ENCODE results near the gene USP11.

The USP11 gene

DNA sequence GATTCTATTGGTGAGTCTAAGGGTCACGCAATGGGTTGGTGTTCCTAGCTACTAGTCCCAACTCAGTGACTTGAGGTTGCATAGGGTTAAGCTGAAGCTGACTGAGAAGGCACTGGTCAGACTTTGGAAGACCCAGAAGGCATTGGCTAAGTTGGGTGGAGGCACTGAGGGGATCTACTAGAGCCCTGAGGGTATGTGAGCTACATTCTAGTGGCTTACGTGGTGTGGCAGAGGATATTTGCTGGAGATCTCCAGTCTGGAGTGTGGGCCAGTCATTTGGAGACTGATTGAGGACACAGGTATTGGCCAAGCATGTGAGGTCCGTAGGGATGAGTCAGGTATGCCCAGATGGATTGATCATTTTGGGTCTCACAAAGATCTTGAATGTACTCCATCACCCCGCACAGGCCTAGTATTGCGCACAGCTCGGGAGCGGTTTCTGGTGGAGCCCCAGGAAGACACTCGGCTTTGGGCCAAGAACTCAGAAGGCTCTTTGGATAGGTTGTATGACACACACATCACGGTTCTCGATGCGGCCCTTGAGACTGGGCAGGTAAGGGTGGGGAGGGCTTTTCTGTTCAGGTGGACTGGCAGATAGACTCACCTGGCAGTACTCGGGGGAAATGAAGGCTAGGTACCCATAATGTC, 7.2 kb downstream of the USP11 start (continued):
- TF ChIP-seq SETDB1 (IDR thresholded peaks at IDR 0.05; ENCODE audit: insufficient read length, low read length) (no peak), GLIS1 (tag by site-specific recombination; IDR thresholded peaks at IDR 0.05) (no peak)

DNA sequence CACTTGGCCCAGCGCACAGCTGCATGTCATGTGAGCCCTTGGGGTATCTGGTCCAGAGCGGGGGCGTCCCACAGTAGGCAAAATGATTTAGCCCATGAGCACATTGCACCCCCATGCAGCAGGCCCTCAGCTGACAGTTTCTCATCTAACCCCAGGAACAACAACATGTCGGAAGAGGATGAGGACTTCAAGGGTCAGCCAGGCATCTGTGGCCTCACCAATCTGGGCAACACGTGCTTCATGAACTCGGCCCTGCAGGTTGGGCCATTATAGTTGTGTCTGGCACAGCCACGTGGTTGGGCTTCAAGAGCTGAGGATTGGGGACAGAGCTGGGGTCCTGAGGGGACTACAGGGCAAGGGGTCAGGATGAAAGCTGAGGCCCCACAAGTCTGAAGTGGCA, 7.8 kb downstream of the USP11 start:
- no peaks in the 10 kb centered on the region for H3K4me1 ChIP-seq (ENCODE audit: control insufficient read depth, insufficient read depth, low read length)
- no peak for TF ChIP-seq REPIN1 (tag by site-specific recombination; IDR thresholded peaks at IDR 0.05; ENCODE audit: low read depth)
- TF ChIP-seq, protein P1, sequence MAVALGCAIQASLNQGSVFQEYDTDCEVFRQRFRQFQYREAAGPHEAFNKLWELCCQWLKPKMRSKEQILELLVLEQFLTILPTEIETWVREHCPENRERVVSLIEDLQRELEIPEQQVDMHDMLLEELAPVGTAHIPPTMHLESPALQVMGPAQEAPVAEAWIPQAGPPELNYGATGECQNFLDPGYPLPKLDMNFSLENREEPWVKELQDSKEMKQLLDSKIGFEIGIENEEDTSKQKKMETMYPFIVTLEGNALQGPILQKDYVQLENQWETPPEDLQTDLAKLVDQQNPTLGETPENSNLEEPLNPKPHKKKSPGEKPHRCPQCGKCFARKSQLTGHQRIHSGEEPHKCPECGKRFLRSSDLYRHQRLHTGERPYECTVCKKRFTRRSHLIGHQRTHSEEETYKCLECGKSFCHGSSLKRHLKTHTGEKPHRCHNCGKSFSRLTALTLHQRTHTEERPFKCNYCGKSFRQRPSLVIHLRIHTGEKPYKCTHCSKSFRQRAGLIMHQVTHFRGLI (tag by site-specific recombination; IDR thresholded peaks at IDR 0.05), result peak; percentile 49; the same call in 1 of the 2 replicates
- TF ChIP-seq ZNF785 (tag by site-specific recombination; IDR thresholded peaks at IDR 0.05), result no peak
- TF ChIP-seq, protein P2, sequence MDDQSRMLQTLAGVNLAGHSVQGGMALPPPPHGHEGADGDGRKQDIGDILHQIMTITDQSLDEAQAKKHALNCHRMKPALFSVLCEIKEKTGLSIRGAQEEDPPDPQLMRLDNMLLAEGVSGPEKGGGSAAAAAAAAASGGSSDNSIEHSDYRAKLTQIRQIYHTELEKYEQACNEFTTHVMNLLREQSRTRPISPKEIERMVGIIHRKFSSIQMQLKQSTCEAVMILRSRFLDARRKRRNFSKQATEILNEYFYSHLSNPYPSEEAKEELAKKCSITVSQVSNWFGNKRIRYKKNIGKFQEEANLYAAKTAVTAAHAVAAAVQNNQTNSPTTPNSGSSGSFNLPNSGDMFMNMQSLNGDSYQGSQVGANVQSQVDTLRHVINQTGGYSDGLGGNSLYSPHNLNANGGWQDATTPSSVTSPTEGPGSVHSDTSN (CRISPR knock-in tag; IDR thresholded peaks at IDR 0.05), result no peak
- TF ChIP-seq, protein P3, sequence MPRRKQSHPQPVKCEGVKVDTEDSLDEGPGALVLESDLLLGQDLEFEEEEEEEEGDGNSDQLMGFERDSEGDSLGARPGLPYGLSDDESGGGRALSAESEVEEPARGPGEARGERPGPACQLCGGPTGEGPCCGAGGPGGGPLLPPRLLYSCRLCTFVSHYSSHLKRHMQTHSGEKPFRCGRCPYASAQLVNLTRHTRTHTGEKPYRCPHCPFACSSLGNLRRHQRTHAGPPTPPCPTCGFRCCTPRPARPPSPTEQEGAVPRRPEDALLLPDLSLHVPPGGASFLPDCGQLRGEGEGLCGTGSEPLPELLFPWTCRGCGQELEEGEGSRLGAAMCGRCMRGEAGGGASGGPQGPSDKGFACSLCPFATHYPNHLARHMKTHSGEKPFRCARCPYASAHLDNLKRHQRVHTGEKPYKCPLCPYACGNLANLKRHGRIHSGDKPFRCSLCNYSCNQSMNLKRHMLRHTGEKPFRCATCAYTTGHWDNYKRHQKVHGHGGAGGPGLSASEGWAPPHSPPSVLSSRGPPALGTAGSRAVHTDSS (tag by site-specific recombination; IDR thresholded peaks at IDR 0.05), result no peak
- no peak for TF ChIP-seq IKZF3 (tag by site-specific recombination; IDR thresholded peaks at IDR 0.05)
- TF ChIP-seq ZNF146 (tag by site-specific recombination; IDR thresholded peaks at IDR 0.05), result no peak
- TF ChIP-seq ZNF571 (tag by site-specific recombination; IDR thresholded peaks at IDR 0.05), result no peak
- TF ChIP-seq ZNF514 (tag by site-specific recombination; IDR thresholded peaks at IDR 0.05), result no peak
- H3K9me3 ChIP-seq (ENCODE audit: control insufficient read depth, insufficient read depth, low read depth, low read length), result no peaks in the 10 kb centered on the region
- POLR2A ChIA-PET, result no interaction called here
- no peak overlapping the region for H3K4me3 ChIP-seq (ENCODE audit: low read depth, low read length)
- CTCF ChIA-PET, result no interaction called here
- peaks cover 23 to 67% of the 10 kb centered on the region in 2 experiments for H3K36me3 ChIP-seq (ENCODE audit: control insufficient read depth in 2 of 2, insufficient read depth in 1 of 2, low read length in 2 of 2)
- no peak overlapping the region for H3K27ac ChIP-seq (ENCODE audit: extremely low read depth, low read depth, low read length)

DNA sequence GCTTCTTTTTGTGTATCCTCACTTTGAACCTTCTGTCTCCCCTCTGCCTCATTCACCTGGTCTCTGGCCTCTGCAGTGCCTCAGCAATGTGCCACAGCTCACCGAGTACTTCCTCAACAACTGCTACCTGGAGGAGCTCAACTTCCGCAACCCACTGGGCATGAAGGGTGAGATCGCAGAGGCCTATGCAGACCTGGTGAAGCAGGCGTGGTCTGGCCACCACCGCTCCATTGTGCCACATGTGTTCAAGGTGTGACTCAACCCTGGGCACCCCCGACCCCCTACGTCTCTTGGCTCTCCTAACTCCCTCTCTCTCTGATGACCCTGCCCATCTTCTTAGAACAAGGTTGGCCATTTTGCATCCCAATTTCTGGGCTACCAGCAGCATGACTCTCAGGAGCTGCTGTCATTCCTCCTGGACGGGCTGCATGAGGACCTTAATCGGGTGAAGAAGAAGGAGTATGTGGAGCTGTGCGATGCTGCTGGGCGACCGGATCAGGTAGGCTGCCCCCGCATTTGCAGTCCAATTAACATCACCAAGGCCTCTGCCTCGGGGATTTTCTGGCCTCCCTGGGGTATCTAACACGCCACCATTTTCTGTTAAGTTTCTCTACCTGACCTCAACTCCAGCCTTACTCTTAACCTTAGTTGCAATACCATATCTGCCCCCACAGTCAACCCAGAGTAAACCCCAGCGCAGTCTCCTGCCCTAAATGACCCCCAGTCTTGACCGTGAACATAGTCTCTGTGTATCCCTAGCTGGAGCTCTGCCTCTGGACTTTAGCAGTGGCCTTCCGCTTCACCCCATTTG, 8.6 kb downstream of the USP11 start:
- no peak overlapping the region for H3K27ac ChIP-seq (ENCODE audit: extremely low read depth, low read depth, low read length)
- no peaks in the 10 kb centered on the region for H3K4me1 ChIP-seq (ENCODE audit: control insufficient read depth, insufficient read depth, low read length)
- POLR2A ChIA-PET, result no interaction called here
- no peak overlapping the region for H3K4me3 ChIP-seq (ENCODE audit: low read depth, low read length)
- H3K36me3 ChIP-seq (ENCODE audit: control insufficient read depth in 2 of 2, insufficient read depth in 1 of 2, low read length in 2 of 2), result peaks cover 30 to 73% of the 10 kb centered on the region in 2 experiments
- no peaks in the 10 kb centered on the region for H3K9me3 ChIP-seq (ENCODE audit: control insufficient read depth, insufficient read depth, low read depth, low read length)
- CTCF ChIA-PET, result no interaction called here
- TF ChIP-seq ZNF585B (tag by site-specific recombination; IDR thresholded peaks at IDR 0.05) (no peak), ZNF211 (tag by site-specific recombination; IDR thresholded peaks at IDR 0.05; ENCODE audit: low read depth) (no peak), RBAK (tag by site-specific recombination; IDR thresholded peaks at IDR 0.05) (no peak), ZNF366 (tag by site-specific recombination; conservative IDR thresholded peaks at IDR 0.05) (no peak), SCRT2 (tag by site-specific recombination; IDR thresholded peaks at IDR 0.05) (no peak), ZNF529 (tag by site-specific recombination; IDR thresholded peaks at IDR 0.05; ENCODE audit: insufficient replicate concordance) (no peak), ZNF623 (tag by site-specific recombination; IDR thresholded peaks at IDR 0.05) (no peak), ZFP3 (tag by site-specific recombination; IDR thresholded peaks at IDR 0.05; ENCODE audit: low read depth) (no peak), ZNF433 (tag by site-specific recombination; IDR thresholded peaks at IDR 0.05; ENCODE audit: low read depth) (no peak), OSR2 (tag by site-specific recombination; IDR thresholded peaks at IDR 0.05) (no peak), ZNF544 (tag by site-specific recombination; IDR thresholded peaks at IDR 0.05) (no peak), ZNF624 (tag by site-specific recombination; IDR thresholded peaks at IDR 0.05) (no peak), ZNF670 (tag by site-specific recombination; IDR thresholded peaks at IDR 0.05; ENCODE audit: low read depth) (no peak), ZNF837 (tag by site-specific recombination; IDR thresholded peaks at IDR 0.05) (no peak), ZBTB48 (tag by site-specific recombination; IDR thresholded peaks at IDR 0.05) (no peak), ZNF341 (tag by site-specific recombination; IDR thresholded peaks at IDR 0.05; ENCODE audit: low read depth) (no peak)
